Mononuclear cell (primary cell): Measurements from ENCODE around the gene TATDN2. TPM values are rescaled to one million over a fixed set of nuclear protein-coding genes. Genes with fewer than 3 reads are reported as not detected.
A peak's percentile ranks its signal among the peaks of the same experiment; 100 is the strongest.
"Not testable (repeated sequence)": the region's sequence is repeated elsewhere in the genome, so short reads cannot be mapped to it uniquely, and the experiment has no call there.

ENCODE experiments used
- H3K27me3 ChIP-seq: 2 replicates; pipeline ENCODE4 v1.6.0; 2011; ENCODE audit warnings: low read length, control low read depth; ENCODE audit not compliant: insufficient read depth
- H3K4me1 ChIP-seq: 2 replicates; pipeline ENCODE4 v1.5.1; 2011; ENCODE audit warnings: mild to moderate bottlenecking, low read length, control low read depth; ENCODE audit not compliant: insufficient read depth
- H3K4me3 ChIP-seq: 2 replicates; pipeline ENCODE4 v1.5.1; 2011; ENCODE audit warnings: mild to moderate bottlenecking, low read length, moderate library complexity
- H3K9me3 ChIP-seq: 2 replicates; pipeline ENCODE4 v1.5.1; 2011; ENCODE audit warnings: low read depth, mild to moderate bottlenecking, control low read depth, low read length
- total RNA-seq: library from RNA; depleted of rRNA; stranded (reverse); fragments of >200 nt; gene quantifications from one replicate; pipeline ENCODE4 v1.2.3, GENCODE V29; 2012

Gene TATDN2
- total RNA-seq, 1 donor: 27.8 TPM

- Histone ChIP-seq H3K27me3 (no peaks in the 10 kb centered on the region), H3K4me1 (peaks cover 6% of the 10 kb centered on the region), H3K9me3 (no peaks in the 10 kb centered on the region), H3K4me3 (no peak overlapping the region)
These were observed 38.5 kb downstream of the TATDN2 start for GRCh38 chr3:10286596-10287295.

- no peak overlapping the region for H3K4me3 ChIP-seq
- H3K9me3 ChIP-seq: no peaks in the 10 kb centered on the region
- no peaks in the 10 kb centered on the region for H3K27me3 ChIP-seq
- H3K4me1 ChIP-seq: peaks cover 19% of the 10 kb centered on the region
These were observed 39.8 kb downstream of the TATDN2 start for GRCh38 chr3:10287936-10288574.

GRCh38 chr3:10288575-10288960 lies 40.3 kb downstream of the TATDN2 start:
- H3K4me3 ChIP-seq: no peak overlapping the region
- H3K27me3 ChIP-seq: no peaks in the 10 kb centered on the region
- no peaks in the 10 kb centered on the region for H3K9me3 ChIP-seq
- H3K4me1 ChIP-seq: peaks cover 24% of the 10 kb centered on the region

- Histone ChIP-seq H3K4me3 (no peak overlapping the region), H3K27me3 (no peaks in the 10 kb centered on the region), H3K9me3 (no peaks in the 10 kb centered on the region), H3K4me1 (peaks cover 29% of the 10 kb centered on the region)
These were observed 40.8 kb downstream of the TATDN2 start for GRCh38 chr3:10289077-10289476.

- H3K9me3 ChIP-seq: no peaks in the 10 kb centered on the region
- H3K27me3 ChIP-seq: no peaks in the 10 kb centered on the region
- peaks cover 29% of the 10 kb centered on the region for H3K4me1 ChIP-seq
- no peak overlapping the region for H3K4me3 ChIP-seq
These were observed 41.6 kb downstream of the TATDN2 start for GRCh38 chr3:10289787-10290355.

- Histone ChIP-seq H3K9me3 (no peaks in the 10 kb centered on the region), H3K4me3 (no peak overlapping the region), H3K27me3 (no peaks in the 10 kb centered on the region), H3K4me1 (peaks cover 28% of the 10 kb centered on the region)
These were observed 42.4 kb downstream of the TATDN2 start for GRCh38 chr3:10290481-10291176.

GRCh38 chr3:10291641-10292040 lies 43.4 kb downstream of the TATDN2 start:
- peaks cover 28% of the 10 kb centered on the region for H3K4me1 ChIP-seq
- H3K9me3 ChIP-seq: no peaks in the 10 kb centered on the region
- H3K27me3 ChIP-seq: no peaks in the 10 kb centered on the region
- H3K4me3 ChIP-seq: no peak overlapping the region

GRCh38 chr3:10292505-10293419 lies 44.5 kb downstream of the TATDN2 start, which contains the start of gene GHRL:
TSS of gene GHRL (minus strand) at chr3:10292947. CDS start at chr3:10290180, 2,767 bp downstream.
- Histone ChIP-seq H3K4me3 (peak within 1 kb of the TSS; percentile 2), H3K9me3 (no peaks in the 10 kb centered on the region), H3K4me1 (peaks cover 28% of the 10 kb centered on the region), H3K27me3 (no peaks in the 10 kb centered on the region)

GRCh38 chr3:10294030-10294586 lies 45.8 kb downstream of the TATDN2 start:
- peaks cover 28% of the 10 kb centered on the region for H3K4me1 ChIP-seq
- H3K9me3 ChIP-seq: no peaks in the 10 kb centered on the region
- H3K27me3 ChIP-seq: no peaks in the 10 kb centered on the region
- no peak overlapping the region for H3K4me3 ChIP-seq

GRCh38 chr3:10298064-10298463 lies 49.8 kb downstream of the TATDN2 start:
- not testable (repeated sequence) for H3K9me3 ChIP-seq, H3K4me3 ChIP-seq, H3K27me3 ChIP-seq
- peaks cover 15% of the 10 kb centered on the region for H3K4me1 ChIP-seq

- Histone ChIP-seq H3K27me3 (no peaks in the 10 kb centered on the region), H3K4me3 (no peak overlapping the region), H3K4me1 (peaks cover 4% of the 10 kb centered on the region)
These were observed 50.9 kb downstream of the TATDN2 start for GRCh38 chr3:10299175-10299574.

GRCh38 chr3:10299679-10300078 lies 51.4 kb downstream of the TATDN2 start:
- H3K4me3 ChIP-seq: no peak overlapping the region
- no peaks in the 10 kb centered on the region for H3K9me3 ChIP-seq
- no peaks in the 10 kb centered on the region for H3K27me3 ChIP-seq

More at GRCh38 chr3:10299175-10299574, 50.9 kb downstream of the TATDN2 start:
- H3K9me3 ChIP-seq: no peaks in the 10 kb centered on the region

GRCh38 chr3:10300087-10300486 lies 51.8 kb downstream of the TATDN2 start:
- H3K27me3 ChIP-seq: no peaks in the 10 kb centered on the region
- no peaks in the 10 kb centered on the region for H3K4me1 ChIP-seq
- H3K9me3 ChIP-seq: no peaks in the 10 kb centered on the region
- H3K4me3 ChIP-seq: no peak overlapping the region

More at GRCh38 chr3:10299679-10300078, 51.4 kb downstream of the TATDN2 start:
- H3K4me1 ChIP-seq: no peaks in the 10 kb centered on the region

- Histone ChIP-seq H3K9me3 (no peaks in the 10 kb centered on the region), H3K27me3 (no peaks in the 10 kb centered on the region), H3K4me1 (no peaks in the 10 kb centered on the region), H3K4me3 (no peak overlapping the region)
These were observed 54.8 kb downstream of the TATDN2 start for GRCh38 chr3:10303105-10303504.
